ENCODE data around the gene TNNC2.

TNNC2 gene

DNA sequence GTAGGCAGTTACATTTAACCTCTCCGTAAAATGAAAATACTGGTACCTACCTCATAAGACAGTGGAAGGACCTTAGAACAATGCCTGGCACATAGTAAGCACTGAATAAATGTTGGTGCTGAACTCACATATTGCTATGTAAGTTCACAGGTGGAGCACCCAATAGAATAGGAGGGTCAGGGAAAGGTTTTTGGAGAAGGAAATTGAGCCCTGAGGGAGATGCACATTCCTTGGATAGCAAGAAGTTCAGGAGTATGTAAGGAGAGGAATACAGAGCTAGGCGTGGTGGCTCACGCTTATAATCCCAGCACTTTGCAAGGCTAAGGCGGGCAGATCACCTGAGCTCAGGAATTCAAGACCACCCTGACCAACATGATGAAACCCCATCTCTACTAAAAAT is 7.6 kb downstream of the TNNC2 start:
- H3K4me3 ChIP-seq (ENCODE audit: low read length): no peak overlapping the region
- TF ChIP-seq CTCF (conservative IDR thresholded peaks at IDR 0.05; ENCODE audit: low read length): no peak

DNA sequence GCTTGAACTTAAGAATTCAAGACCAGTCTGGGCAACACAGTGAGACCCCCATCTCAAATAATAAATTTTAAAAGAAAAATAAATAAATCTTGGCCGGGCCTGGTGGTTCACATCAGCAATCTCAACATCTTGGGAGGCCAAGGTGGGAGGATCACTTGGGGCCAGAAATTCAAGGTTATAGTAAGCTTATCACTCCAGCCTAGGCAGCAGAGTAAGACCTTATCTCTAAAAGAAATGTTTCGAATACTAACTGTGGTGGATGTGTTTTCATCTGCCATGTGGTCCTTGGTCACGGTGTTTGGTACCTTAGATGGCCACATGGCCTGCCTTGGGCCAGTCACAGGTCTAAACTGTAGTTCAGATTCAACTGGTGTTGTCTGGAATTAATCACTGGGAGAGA is 8.9 kb downstream of the TNNC2 start:
- no peak overlapping the region for H3K4me3 ChIP-seq (ENCODE audit: low read length)
- TF ChIP-seq CTCF (conservative IDR thresholded peaks at IDR 0.05; ENCODE audit: low read length): no peak
- no peak for DNase-seq (ENCODE audit: low read depth)

More for the DNA sequence above, 7.6 kb downstream of the TNNC2 start:
- no peak for DNase-seq (ENCODE audit: low read depth)

GRCh38 chr20:45817376-45818194 is 9.5 kb downstream of the TNNC2 start:
- peak; percentile 90 for DNase-seq (ENCODE audit: low read depth)
- TF ChIP-seq CTCF (conservative IDR thresholded peaks at IDR 0.05; ENCODE audit: low read length): no peak
- H3K4me3 ChIP-seq (ENCODE audit: low read length): no peak overlapping the region

- no peak for TF ChIP-seq CTCF (conservative IDR thresholded peaks at IDR 0.05; ENCODE audit: low read length)
- no peak for DNase-seq (ENCODE audit: low read depth)
- H3K4me3 ChIP-seq (ENCODE audit: low read length): no peak overlapping the region
Observed at GRCh38 chr20:45816951-45817350, 10.2 kb downstream of the TNNC2 start.

GRCh38 chr20:45814314-45814713 is 12.8 kb downstream of the TNNC2 start:
- H3K4me3 ChIP-seq (ENCODE audit: low read length): no peak overlapping the region; the same call in 1 of the 2 replicates
- DNase-seq (ENCODE audit: low read depth): no peak
- TF ChIP-seq CTCF (conservative IDR thresholded peaks at IDR 0.05; ENCODE audit: low read length): no peak

DNA sequence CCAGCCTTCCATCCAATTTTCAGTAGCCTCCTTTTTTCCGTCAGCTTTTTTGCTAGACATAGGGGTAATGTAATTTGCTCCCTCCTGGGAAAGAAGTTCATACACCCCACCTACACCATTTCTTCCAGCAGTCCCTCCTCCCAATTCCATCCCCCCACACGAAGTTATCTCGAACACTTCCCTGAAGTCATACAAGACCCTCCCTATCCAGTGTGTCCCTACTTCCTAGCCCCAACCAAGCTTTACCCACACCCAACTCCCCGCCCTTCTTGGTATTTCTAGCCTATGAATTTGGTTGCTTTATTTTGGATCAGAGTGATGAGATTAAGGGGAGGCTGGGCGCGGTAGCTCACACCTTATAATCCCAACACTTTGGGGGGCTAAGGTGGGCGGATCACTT is 13.6 kb downstream of the TNNC2 start:
- TF ChIP-seq CTCF (conservative IDR thresholded peaks at IDR 0.05; ENCODE audit: low read length): no peak
- DNase-seq (ENCODE audit: low read depth): no peak
- peak overlapping the region; percentile 68 for H3K4me3 ChIP-seq (ENCODE audit: low read length)

DNA sequence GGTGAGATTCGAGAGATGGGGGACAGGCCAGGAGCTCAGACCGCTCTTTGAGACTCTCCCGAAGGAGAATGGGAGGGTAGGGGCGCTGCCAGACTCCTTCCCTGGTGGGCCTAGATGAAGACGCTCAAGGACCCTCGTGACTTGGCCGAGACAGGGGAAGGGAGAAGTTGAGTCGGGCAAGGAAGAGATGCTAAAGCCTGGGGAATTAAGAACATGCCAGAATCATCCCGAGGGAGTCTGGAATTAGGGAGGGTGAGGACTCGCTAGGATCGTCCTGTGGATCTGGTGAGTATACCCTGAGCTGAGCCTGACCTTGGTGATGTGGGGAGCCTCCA is 14.1 kb downstream of the TNNC2 start:
- no peak for DNase-seq (ENCODE audit: low read depth)
- no peak for TF ChIP-seq CTCF (conservative IDR thresholded peaks at IDR 0.05; ENCODE audit: low read length)
- H3K4me3 ChIP-seq (ENCODE audit: low read length): peak overlapping the region; percentile 68

Data from AG10803 (cell line).